ENCODE data around the gene DCLK2. TPM values are rescaled to one million over a fixed set of nuclear protein-coding genes. Genes with fewer than 3 reads are reported as not detected.

Gene DCLK2
- total and polyA plus RNA-seq, 2 of the 4 experiments (the other 2 are of a cell fraction) = 11.3 to 15.5 TPM

GRCh38 chr4:150250293-150250997, 172.2 kb downstream of the DCLK2 start:
- ChIA-PET CTCF (interaction anchor here (1.5 kb wide), 1 partner anchor 12 kb away, joined by 4 read pairs; no protein-coding TSS in a partner anchor), POLR2A (ENCODE audit: unreplicated experiment) (no interaction called here)
- Histone ChIP-seq H3K9me1 (ENCODE audit: insufficient read depth, low read length) (peaks cover 3% of the 10 kb centered on the region; the same call in 1 of the 2 replicates), H3K9ac (ENCODE audit: low read depth, low read length) (no peak overlapping the region), H2AFZ (replicated peaks; ENCODE audit: low read length, poor library complexity) (no peak overlapping the region), H3K27ac (ENCODE audit: insufficient read depth, low read length) (0 out of 2 replicates have a peak overlapping the region, but pooled peaks have one; percentile 20), H3K27me3 (ENCODE audit: control insufficient read depth, insufficient read depth, low read length) (no peaks in the 10 kb centered on the region), H3K18ac (ENCODE audit: low read depth, low read length) (no peak overlapping the region), H3K79me1 (ENCODE audit: low read depth in 1 of 2, low read length in 2 of 2) (0 out of 4 replicates have a peak, but pooled peaks cover 0 to 4% of the 10 kb centered on the region in 2 experiments), H3K4me3 (ENCODE audit: insufficient read depth, low read depth, low read length) (no peak overlapping the region), H2AK5ac (ENCODE audit: low read depth, low read length) (no peak overlapping the region), H3K36me3 (ENCODE audit: control insufficient read depth, insufficient read depth, low read length) (peaks cover 25% of the 10 kb centered on the region), H2BK15ac (ENCODE audit: low read depth, low read length) (no peak overlapping the region), H2BK5ac (ENCODE audit: low read depth, low read length, poor library complexity, severe bottlenecking) (peak overlapping the region; percentile 50), H3K4ac (ENCODE audit: low read depth, low read length) (no peak overlapping the region), H4K91ac (ENCODE audit: insufficient read depth, low read depth, low read length) (no peak overlapping the region), H3K9me3 (ENCODE audit: control insufficient read depth, insufficient read depth, low read length) (no peaks in the 10 kb centered on the region), H4K20me1 (ENCODE audit: insufficient read depth, low read length) (no peaks in the 10 kb centered on the region), H3K4me2 (ENCODE audit: low read depth, low read length) (no peak overlapping the region), H2BK20ac (ENCODE audit: low read depth, low read length) (no peak overlapping the region), H2BK120ac (ENCODE audit: low read depth, low read length) (no peak overlapping the region), H3K56ac (ENCODE audit: extremely low read depth, insufficient read depth, low read length) (no peak overlapping the region), H2AK9ac (replicated peaks; ENCODE audit: low read depth, low read length, poor library complexity) (no peak overlapping the region), H3K23ac (ENCODE audit: low read depth, low read length) (no peak overlapping the region), H4K5ac (ENCODE audit: low read depth, low read length) (peak overlapping the region; percentile 14; the same call in 1 of the 2 replicates), H3K14ac (replicated peaks; ENCODE audit: low read depth, low read length) (no peak overlapping the region), H3K4me1 (ENCODE audit: control insufficient read depth, insufficient read depth, low read length) (peaks cover 3% of the 10 kb centered on the region; the same call in 1 of the 2 replicates), H4K8ac (ENCODE audit: low read depth in 2 of 2, low read length in 2 of 2) (no peak overlapping the region)
- DNase-seq (no peak), ATAC-seq (ENCODE audit: low read depth) (no peak)
- 95% methylated on average over 4 of the region's 9 CpGs; no CpG with 5 or more reads in 1 of the 2 experiments for WGBS, 2 experiments (ENCODE audit: extremely low coverage in 2 of 2, insufficient read length in 1 of 2)
- BruUV-seq (replicated peaks) = no TSS peak
- intact Hi-C loops (cut with micrococcal nuclease) (no loop called here), in situ Hi-C loops (cut with MboI; ENCODE audit: low sequenced_read_pairs) (no loop called here), dilution Hi-C loops (cut with HindIII; ENCODE audit: low sequenced_read_pairs, unreplicated experiment) (no loop called here)
- TF ChIP-seq, protein P1, sequence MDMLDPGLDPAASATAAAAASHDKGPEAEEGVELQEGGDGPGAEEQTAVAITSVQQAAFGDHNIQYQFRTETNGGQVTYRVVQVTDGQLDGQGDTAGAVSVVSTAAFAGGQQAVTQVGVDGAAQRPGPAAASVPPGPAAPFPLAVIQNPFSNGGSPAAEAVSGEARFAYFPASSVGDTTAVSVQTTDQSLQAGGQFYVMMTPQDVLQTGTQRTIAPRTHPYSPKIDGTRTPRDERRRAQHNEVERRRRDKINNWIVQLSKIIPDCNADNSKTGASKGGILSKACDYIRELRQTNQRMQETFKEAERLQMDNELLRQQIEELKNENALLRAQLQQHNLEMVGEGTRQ (IDR thresholded peaks at IDR 0.05; ENCODE audit: low read depth, low read length) = no peak
- TF ChIP-seq BHLHE40 (IDR thresholded peaks at IDR 0.05; ENCODE audit: low read depth, low read length) = no peak
- TF ChIP-seq NFE2L2 (IDR thresholded peaks at IDR 0.05; ENCODE audit: low read depth, low read length) = no peak
- no peak for TF ChIP-seq CEBPB (IDR thresholded peaks at IDR 0.05; ENCODE audit: low read depth, low read length)
- no peak for TF ChIP-seq CTCF (conservative IDR thresholded peaks at IDR 0.05; ENCODE audit: low read depth, low read length)
- TF ChIP-seq SMC3 (IDR thresholded peaks at IDR 0.05; ENCODE audit: low read depth, low read length) = no peak
- no peak for TF ChIP-seq MAZ (IDR thresholded peaks at IDR 0.05; ENCODE audit: borderline replicate concordance, low read depth, low read length)
- no peak for TF ChIP-seq FOS (IDR thresholded peaks at IDR 0.05; ENCODE audit: low read depth, low read length)
- no peak for TF ChIP-seq CHD1 (IDR thresholded peaks at IDR 0.05; ENCODE audit: low read depth, low read length)
- TF ChIP-seq ELK1 (IDR thresholded peaks at IDR 0.05; ENCODE audit: borderline replicate concordance, low read depth, low read length) = no peak
- TF ChIP-seq RCOR1 (IDR thresholded peaks at IDR 0.05; ENCODE audit: insufficient replicate concordance, low read length) = no peak
- no peak for TF ChIP-seq RAD21 (IDR thresholded peaks at IDR 0.05; ENCODE audit: low read length)
- no peak for TF ChIP-seq MAFK (IDR thresholded peaks at IDR 0.05; ENCODE audit: low read depth, low read length)
- no peak for TF ChIP-seq RFX5 (IDR thresholded peaks at IDR 0.05; ENCODE audit: low read depth, low read length)
- TF ChIP-seq POLR2A (IDR thresholded peaks at IDR 0.05; ENCODE audit: low read depth, low read length) = no peak

Measured in IMR-90 (cell line).